CD4-positive, alpha-beta T cell treated with Interleukin-17A for 1 hour (primary cell): ENCODE results near the gene YKT6.
"Not testable (repeated sequence)": the region's sequence is repeated elsewhere in the genome, so short reads cannot be mapped to it uniquely, and the experiment has no call there.

Experiments used
- DNase-seq: peaks from one replicate; pipeline ENCODE4 v3.0.0-alpha.2; 2020

Gene YKT6

DNA sequence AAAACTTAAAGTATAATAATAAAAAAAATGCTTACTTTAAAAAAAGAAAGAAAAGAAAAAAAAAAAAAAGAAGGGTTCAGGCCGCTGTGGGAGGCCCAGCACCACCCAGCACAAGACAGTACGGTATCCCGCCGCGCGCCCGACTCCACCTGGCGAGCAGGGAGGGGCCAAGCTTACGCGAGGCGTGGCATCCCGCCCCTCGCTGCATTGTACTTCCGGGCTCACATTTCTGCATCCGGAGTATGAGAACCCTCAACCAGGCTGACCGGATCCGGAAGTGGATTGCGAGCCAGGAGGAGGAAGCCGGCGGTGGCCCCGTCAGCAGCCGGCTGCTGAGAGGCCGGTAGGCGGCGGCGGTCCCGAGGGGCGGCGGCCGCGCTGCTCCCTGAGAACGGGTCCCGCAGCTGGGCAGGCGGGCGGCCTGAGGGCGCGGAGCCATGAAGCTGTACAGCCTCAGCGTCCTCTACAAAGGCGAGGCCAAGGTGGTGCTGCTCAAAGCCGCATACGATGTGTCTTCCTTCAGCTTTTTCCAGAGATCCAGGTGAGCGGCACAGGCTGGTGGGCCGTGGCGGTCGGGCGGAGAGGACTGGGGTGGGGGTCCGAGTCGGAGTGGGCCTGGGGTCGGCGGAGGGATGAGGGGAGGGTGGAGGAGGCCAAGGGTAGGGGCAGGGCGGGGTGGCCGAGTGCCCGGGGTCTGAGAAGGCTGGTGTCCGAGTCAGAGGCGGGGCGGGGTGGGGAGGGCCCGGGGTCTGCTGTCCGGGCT lies at the start of gene YKT6:
YKT6 (plus strand) TSS at position 280 of the 763 bp plus-strand sequence; CDS start at position 438, 158 bp downstream.
- DNase-seq = peak; percentile 95

DNA sequence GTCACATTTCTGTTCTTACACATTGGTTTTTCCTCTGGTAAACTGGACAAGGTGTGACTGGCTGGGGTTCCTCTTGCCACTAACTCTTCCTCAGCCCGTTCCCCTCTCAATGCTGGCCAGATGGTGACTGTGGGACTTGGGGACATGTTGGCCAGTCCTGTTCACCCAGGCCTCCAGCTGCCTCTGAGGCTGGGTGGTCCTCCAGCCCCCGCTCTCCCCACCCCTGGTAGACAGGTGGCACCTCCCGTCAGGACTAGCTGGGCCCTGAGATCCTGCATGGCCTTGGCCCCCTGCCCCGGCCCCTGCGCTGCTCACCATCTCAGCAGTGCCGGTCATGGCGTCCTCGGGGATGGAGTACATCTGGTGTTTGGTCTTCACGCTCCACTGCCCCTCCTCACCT lies 48.8 kb upstream of the YKT6 start:
- no peak for DNase-seq

DNA sequence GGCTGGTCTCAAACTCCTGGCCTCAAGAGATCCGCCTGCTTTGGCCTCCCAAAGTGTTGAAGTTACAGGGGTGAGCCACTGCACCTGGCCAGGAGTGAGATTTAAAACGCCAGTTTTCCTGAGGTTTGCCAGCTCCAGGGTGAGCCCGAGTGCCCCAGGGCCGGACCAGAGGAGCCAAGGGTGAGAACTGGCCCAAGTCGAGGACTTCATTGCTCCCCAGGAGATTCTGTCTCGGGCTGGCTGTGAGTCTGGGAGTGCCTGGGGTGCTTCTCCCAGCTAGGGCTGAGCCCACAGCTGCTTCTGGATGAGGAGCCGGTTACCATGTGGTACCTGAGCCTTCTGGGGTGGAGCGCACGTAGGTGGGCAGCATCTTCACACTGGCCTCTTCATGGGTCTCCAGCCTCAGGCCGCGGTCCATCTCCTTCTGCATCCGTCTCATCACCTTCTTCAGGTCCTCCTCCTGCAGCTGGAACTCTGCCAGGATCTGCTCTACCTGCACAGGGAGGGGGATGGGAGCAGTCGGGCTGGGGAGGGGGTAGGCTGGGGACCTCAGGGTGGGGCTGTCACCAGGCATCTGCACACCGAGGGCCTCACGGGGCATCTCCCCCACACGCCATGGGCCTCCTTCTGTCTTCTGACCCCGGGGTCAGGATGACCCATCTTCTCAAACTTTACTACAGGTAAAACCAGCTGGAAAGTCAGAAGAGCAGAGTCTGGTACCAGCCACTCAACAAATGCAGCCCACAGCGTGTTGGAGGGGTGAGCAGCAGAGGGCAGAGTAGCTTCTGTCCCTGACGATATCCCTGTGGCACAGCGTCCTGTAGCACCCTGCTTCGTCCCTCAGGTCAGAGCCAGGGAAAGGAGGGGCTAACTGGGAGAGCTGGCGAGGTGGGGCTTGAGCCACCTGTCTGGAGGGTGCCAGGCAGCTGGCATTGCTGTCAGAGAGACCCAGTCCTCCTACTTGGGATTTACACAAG lies 47.5 kb upstream of the YKT6 start:
- DNase-seq = no peak

DNA sequence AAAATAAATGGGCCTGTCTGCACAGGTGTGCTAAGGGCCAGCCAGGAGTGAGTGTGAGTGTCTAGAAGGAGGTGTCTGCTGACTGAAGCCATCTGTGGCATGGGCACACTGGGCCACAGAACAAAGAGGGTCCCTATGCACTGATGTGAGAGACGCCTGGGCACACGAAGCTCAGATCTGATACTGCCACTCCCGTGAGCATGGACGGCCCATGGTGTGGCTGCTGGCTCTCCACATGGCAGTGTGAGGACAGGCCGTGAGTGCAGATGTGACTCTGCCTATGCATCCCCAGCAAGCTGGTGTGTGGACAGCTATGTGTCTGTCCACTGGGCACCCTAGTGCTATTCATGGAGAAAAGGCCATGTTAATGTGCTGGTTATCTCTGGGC lies 46.8 kb upstream of the YKT6 start:
- DNase-seq = no peak

DNA sequence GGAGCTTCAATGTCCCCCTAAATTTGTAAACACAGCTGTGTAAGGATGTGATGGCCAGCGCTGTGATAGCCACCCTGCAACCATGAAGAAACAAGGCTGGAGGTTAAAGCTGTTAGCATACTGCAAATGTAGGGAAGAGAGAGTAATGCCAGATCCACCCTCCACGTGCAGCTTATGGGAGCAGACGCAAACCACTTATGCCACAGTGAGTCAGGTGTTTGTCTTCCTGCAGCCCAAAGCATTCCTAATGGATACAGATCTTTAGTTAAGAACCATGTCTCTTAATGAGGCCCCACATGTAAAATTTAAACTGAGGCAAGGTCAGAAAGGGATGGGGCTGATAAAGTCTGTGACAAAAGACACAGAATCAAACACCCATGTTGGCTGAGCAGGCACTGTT lies 46.1 kb upstream of the YKT6 start:
- DNase-seq = no peak

DNA sequence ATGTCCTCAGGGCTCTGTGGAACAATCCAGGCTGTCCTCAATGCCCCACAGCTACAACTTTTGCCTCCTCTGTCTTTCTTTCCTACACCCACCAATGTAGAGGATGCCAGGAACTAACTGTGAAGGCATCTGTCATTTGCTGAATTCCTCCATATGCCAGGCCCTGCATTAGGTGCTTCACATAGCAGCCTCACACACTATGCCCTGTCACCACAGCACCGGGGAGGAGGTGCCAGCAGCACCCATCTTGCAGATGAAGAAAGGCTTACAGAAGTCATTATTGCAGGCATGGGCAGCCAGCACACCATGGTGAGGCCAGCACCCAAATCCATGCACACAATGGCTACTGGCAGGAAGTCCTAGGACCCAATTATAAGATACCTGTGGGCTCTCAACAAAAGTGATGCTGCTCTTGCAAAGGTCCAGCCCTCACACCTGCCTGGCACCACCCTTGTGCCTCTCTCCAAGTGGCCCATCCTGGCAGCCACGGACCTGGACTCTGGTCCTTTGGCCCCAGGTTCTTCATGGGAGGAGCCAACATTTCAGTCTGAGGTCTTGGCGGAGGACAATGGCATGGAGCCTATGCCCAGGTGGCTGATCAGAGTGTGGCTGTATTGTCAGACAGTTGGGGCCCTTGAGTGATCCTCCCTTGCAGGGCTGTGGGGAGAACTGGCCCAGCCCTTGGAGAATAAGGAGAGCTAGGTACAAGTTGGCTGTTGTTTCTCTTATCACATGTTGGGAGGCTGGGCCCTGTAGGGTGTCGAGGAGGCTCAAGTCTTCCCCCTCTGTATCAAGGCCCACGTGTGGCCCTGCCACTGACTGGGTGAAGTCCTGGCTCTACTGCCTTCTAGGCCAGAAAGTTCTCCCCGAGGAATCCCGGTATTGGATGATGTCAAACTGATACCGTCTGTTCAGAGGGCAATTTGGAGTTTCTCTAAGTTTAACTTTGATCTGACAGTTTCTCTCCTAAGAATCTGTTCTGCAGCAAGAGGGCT lies 45.3 kb upstream of the YKT6 start:
- no peak for DNase-seq

DNA sequence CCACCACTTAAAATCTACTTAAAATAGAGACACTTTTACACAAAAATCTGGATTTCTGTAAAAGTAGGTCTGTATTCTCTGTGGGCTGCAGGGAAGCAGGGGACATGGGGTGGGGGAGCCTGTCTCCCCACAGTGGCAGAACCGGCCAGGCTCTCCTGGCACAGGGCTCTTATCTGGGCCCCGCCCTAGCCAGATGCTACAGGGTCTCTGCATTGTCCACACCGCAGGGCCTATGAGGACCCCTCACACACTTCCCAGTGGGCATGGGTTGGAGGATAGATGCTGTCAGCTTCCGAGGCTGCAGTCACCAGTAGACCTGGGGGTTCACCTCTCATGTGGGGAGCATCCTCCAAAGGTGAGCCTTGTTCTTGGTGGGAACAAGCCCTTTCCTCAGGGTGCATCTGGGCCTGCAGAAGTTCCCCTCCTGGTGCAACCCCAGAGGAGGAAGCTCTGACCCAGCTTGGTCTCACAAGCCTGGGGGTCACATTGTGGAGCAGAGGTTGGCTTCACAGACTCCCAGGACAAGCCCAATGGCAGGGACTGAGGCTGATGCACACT lies 44.2 kb upstream of the YKT6 start:
- DNase-seq = no peak

DNA sequence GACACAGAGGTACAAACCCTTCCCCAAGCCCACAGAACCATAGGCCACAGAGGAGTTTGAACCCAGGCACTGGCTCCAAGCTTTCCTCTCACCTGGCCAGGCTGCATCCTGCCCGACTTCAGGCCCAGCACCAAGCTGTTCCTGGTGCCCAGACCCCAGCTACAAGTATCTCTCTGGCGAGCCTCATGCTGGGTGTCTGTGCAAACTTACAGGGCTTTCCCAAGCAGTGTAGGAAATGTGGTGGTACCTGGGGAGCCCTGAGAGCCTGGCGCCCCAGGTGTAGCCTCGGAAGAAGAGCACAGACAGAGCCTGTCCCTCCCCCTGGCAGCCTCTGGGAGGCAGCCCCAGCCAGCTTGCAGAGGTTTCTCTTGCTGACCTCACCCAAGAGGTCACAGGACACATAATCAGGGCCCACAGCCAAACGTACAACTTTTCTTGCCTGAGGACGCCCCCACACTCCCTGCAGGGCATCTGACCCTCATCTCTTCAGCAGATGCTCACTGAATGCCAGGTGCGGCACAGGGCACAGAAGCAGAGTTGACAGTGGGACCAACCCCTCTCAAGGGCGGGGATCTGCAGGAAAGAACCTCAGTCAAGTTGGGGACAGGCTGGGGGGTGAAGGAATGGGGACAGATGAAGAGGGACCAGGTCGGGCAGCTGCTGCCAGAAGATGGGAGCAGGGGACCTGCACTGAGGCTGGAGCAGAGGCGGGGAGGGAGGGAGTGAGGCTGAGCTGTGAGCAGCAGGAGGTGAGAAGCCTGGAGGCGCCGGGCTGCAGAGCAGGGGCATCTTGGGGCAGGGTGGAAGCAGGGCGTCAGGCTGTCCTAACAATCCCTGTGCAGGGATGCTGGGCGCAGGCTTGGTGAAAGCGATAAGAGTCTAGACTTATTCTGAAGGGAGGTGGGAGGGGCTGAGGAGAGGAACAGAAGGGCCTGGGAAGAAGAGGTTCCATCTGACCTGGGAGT lies 43.4 kb upstream of the YKT6 start:
- DNase-seq = no peak

DNA sequence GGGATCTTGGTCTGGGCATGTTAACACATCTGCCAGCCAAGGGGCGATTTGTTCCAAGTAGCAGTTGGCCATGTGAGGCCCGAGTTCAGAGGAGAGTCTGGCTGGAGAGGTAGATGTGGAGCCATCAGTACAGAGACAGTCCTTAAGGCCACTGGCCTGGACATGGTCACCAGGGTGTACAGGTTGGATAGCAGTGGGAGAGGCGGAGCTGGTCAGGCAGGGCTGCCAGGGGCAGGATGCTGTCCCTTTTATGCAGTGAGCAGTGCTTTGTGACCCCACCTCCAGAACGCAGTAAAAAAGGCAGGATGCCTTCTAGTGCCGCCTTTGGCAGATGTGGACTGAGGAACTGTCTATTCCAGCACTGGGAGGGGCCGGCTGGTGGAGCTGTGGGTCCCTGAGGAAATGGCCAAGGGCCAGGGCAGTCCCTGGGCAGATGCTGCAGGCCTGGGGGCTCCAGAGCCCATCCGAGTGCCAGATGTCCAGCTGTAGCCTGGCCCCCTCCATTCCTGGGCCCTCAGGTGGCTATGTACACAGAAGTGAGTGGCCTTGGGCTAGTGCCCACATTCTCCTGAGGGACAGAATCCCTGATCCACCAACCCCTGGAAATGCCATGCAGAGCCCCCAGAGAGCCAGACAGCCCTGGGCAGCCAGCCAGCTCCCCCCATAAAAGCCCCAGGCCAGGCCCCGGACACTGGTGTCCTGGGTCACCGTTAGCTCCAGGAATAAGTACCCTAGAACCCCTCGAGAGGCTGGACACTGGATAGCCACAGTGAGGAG lies 42.5 kb upstream of the YKT6 start:
- no peak for DNase-seq

DNA sequence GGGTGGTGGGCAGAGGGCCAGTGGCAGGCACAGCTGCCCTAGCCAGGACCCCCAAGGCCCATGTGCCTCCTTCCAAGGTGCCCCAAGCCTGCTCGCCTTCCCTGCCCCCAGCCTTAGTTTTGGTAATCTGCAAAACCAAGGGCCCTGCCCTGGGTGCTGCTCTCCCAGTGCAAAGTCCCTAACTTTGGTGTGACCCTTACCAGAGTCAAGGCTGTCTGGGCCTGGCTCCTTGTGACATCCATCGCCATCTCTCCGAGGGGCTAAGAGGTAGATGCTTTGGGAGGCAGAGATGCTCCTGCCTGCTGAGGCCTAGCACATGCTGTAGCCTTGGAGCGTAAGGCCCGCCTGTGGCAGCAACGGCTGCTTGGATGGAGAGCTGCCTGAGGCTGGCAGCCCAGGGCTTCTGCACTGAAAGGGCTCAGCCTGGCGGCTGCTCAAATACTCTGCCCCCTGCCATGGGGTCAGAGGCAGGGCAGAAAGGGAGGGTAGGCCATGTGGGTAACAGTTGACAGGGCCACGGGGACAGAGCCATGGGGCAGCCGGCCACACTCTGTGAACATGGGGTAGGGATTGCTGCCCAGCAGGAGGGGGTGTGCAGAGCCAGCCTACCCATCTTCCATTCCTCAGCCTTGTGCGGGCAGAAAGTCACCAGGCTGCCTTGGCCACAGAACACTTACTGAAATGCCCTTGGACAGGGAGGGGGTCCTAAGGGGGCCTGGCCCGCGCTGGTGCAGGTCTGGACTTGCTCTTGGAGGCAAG lies 41.7 kb upstream of the YKT6 start:
- no peak for DNase-seq

DNA sequence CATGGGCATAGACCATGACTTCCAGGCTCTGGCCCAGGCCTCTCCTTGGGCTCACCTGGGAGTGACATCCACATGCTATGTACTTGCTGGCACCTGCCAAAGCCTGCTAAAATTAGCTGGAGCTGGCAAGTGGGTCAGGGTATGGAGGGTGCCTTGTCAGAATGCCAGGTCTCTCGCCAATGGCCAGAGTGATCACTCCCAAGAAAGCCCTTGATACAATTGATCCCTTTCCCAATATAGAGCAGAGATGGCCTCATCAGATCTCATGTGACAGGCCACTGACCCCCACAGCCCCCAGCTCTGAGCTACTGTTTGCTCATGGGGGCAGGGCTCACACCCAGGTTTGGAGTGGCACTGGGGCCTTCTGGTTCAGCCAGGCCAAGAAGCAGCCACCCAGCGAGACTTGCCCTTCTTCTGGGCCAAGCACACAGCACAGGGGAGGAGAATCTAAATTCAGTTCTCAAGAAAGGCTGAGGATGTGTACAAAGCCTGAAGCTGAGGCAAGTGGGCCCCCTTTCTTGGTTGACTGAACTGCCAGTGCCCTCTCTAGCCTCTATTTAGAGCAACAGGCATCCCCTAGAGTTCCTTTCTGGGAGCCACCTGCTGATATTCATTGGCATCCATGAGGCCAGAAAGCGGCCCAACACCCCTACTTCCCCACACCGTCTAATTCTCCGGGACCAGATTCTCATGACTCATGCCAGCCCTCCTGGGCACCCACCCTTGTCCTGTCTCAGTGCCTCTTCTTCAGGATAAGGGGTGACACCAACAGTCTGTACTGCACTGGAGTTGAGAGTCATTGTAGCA lies 40.8 kb upstream of the YKT6 start:
- no peak for DNase-seq

DNA sequence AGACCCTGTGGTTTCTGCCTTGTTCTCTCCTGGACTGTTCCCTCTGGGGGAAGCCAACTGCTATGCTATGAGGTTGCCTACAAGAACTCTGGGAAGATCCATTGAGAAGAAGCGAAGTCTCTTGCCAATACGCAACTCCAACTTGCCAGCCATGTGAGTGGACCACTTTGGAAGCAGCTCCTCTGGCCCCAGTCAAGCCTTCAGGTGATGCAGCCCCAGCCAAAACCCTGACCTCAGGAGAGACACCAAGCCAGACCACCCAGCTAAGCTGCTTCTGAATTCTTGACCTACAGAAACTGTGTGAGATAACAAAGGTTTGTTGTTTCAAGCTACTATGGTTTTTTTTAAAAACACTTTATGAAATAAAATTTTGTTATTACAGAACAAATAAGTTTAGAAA lies 39.4 kb upstream of the YKT6 start:
- DNase-seq = no peak

DNA sequence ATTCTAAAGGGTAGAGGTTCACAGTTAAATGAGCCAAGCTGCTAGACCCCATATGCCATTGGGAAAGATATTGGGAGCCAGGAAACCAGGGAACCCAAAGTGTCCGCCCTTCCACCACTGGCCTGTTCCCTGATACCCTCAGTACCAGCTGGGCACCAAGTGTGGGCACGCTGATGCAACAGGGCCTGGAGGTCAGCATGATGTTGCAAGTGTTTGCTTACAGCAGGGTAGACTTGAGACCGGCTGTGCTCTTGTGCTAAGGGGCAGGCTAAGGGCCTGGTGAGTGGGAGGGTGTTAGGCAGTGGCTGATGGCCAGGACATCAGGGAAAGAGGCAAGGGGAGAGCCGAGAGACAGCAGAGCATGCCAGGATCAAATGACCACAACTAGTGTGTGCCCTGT lies 38.6 kb upstream of the YKT6 start:
- DNase-seq = no peak

DNA sequence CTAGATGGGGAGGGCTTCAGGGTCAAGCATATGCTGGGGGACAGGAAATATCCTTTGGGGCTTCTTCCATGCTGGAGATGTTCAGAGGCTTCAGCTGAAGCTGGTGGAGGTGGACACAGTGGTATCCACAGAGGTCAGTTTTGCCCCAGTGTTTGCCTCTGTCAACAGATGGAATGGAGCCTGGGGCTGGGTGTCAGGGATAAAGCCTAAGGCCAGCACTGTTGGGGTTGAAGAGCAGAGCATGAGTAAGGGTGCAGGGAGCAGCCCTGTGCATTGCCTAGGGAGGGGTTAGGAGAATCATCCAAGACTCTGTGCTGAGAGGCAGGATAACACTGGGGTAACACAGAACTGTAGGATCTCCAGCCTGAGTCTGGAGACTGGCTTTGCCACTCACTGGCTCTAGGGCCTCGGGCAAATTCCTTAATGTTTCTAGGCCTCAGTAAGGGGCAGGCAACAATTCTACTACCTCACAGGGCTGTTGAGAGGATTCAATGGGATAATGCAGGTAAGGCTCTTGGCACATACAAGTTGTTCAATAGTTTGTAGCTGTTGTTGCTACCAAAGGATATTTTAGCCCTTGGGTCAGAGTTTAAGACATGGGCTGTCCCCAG lies 37.9 kb upstream of the YKT6 start:
- DNase-seq = no peak

DNA sequence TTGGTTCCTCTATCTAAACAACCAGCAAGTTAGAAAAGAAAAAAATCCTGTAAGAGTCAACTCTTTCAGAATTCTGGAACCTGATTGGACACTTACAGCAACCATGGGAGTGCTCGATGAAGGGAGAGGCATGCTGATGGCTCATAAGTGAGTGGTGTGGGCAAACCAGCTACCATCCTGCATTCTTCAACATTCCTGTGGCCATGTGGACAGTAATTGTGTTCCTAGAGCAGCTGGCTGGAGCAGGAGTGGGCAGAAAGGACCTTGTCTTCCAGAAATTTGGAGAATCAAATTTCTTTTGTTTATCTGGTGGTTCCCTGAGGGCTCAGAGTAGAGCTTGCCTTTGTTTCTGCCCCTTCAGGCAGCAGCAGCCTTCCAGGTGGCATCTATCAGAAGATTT lies 37.2 kb upstream of the YKT6 start:
- no peak for DNase-seq

DNA sequence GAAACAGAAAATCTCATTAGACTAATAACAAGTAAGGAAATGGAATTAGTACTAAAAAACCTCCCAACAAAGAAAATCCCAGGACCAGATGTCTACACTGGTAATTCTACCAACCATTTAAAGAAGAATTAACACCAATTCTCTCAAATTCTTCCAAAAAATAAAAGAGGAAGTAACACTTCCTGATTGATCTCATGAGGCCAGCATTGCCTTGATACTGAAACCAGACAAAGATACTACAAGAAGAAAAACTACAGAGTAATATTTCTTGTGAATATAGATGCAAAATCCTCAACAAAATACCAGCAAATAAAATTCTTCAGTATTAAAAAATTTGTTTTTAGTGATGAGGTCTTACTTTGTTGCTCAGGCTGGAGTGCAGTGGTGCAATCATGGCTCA lies 32.9 kb upstream of the YKT6 start:
- DNase-seq = no peak

DNA sequence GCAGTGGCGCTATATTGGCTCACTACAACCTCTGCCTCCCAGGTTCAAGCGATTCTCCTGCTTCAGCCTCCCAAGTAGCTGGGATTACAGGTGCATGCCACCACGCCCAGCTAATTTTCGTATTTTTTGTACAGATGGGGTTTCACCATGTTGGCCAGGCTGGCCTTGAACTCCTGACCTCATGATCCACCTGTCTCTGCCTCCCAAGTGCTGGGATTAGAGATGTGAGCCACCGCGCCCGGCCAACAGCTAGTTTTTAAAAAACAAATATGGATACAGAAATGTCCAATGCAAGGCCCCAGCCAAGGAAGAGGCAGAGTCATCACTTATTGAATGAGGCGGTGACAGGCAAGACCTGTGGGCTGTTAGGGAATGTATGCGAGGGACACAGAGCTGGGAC lies 28.9 kb upstream of the YKT6 start:
- not testable (repeated sequence) for DNase-seq

DNA sequence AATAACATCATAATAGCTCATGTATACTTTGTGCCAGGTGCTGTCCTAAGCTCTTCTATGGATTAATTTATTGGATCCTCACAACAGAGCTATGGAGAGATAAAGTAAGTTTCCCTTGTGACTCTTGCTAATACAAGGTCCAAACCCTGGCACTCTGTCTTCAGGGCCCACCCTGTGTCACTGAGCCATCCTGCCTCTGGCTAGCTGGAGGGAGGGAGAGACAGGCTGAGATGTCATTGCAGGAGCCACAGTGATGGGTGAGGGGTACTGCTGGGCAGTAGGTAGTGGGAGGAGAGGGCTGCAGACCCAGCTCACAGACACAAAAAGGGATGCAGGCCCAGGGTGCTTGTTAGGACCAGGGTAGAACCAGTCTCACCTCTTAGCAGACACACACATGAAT lies 28.4 kb upstream of the YKT6 start:
- no peak for DNase-seq
